ENCODE measurements around the gene ABCF2.

ABCF2 gene

GRCh38 chr7:151226560-151226874 is 488 bp downstream of the ABCF2 start:
- POLR2A ChIA-PET = interaction anchor here (0.8 to 1.2 kb wide), 3 partner anchors 16 to 20 kb away, joined by 3 to 5 read pairs (median 4); no protein-coding TSS in a partner anchor
- H3K4me1 ChIP-seq (ENCODE audit: control extremely low read depth in 1 of 4, control insufficient read depth in 4 of 4, insufficient read depth in 4 of 4, low read length in 3 of 4) = peaks cover 11 to 25% (median 17%) of the 10 kb centered on the region in 4 experiments
- H3K27ac ChIP-seq (ENCODE audit: insufficient read depth in 1 of 2, low read depth in 1 of 2, low read length in 2 of 2, poor library complexity in 1 of 2, severe bottlenecking in 2 of 2) = peak overlapping the region; percentile 42 to 79
- WGBS (ENCODE audit: insufficient coverage) = 3% methylated on average over 15 of the region's 15 CpGs
- H3K27me3 ChIP-seq (replicated peaks in 2 of 5; ENCODE audit: control insufficient read depth in 4 of 5, insufficient read depth in 5 of 5, low read length in 4 of 5) = no peaks in the 10 kb centered on the region
- CTCF ChIA-PET = interaction anchor here (1.1 to 5.7 kb wide), 11 partner anchors 9 to 56 kb away, joined by 3 to 39 read pairs (median 6); no protein-coding TSS in a partner anchor
- DNase-seq = no peak
- peak overlapping the region; percentile 59 to 98 (median 91) for H3K4me3 ChIP-seq (ENCODE audit: control insufficient read depth in 1 of 7, extremely low read depth in 1 of 7, insufficient read depth in 4 of 7, low read depth in 2 of 7, low read length in 6 of 7)
- no peaks in the 10 kb centered on the region for H3K9me3 ChIP-seq (ENCODE audit: control extremely low read depth in 1 of 5, control insufficient read depth in 4 of 5, insufficient read depth in 2 of 5, low read depth in 1 of 5, low read length in 4 of 5)
- H3K36me3 ChIP-seq (ENCODE audit: control insufficient read depth in 4 of 4, insufficient read depth in 4 of 4, low read length in 3 of 4) = peaks cover 10 to 40% (median 36%) of the 10 kb centered on the region in 4 experiments

GRCh38 chr7:151225948-151226510 is 976 bp downstream of the ABCF2 start:
- DNase-seq = no peak
- Histone ChIP-seq H3K27me3 (replicated peaks in 2 of 5; ENCODE audit: control insufficient read depth in 4 of 5, insufficient read depth in 5 of 5, low read length in 4 of 5) (no peaks in the 10 kb centered on the region), H3K27ac (ENCODE audit: insufficient read depth in 1 of 2, low read depth in 1 of 2, low read length in 2 of 2, poor library complexity in 1 of 2, severe bottlenecking in 2 of 2) (peak overlapping the region; percentile 42 to 79), H3K9me3 (ENCODE audit: control extremely low read depth in 1 of 5, control insufficient read depth in 4 of 5, insufficient read depth in 2 of 5, low read depth in 1 of 5, low read length in 4 of 5) (no peaks in the 10 kb centered on the region), H3K4me1 (ENCODE audit: control extremely low read depth in 1 of 4, control insufficient read depth in 4 of 4, insufficient read depth in 4 of 4, low read length in 3 of 4) (peaks cover 11 to 23% (median 16%) of the 10 kb centered on the region in 4 experiments), H3K4me3 (ENCODE audit: control insufficient read depth in 1 of 7, extremely low read depth in 1 of 7, insufficient read depth in 4 of 7, low read depth in 2 of 7, low read length in 6 of 7) (peak overlapping the region in 6 of 7 experiments; percentile 88 to 98 (median 92)), H3K36me3 (ENCODE audit: control insufficient read depth in 4 of 4, insufficient read depth in 4 of 4, low read length in 3 of 4) (peaks cover 11 to 42% (median 38%) of the 10 kb centered on the region in 4 experiments)
- ChIA-PET POLR2A (no interaction called here), CTCF (interaction anchor here (0.9 to 5.7 kb wide), 7 partner anchors 9 to 49 kb away, joined by 3 to 39 read pairs (median 7); no protein-coding TSS in a partner anchor)
- WGBS (ENCODE audit: insufficient coverage) = 79% methylated on average over 5 of the region's 8 CpGs

- no peak for DNase-seq
- peaks cover 18 to 58% (median 49%) of the 10 kb centered on the region in 4 experiments for H3K36me3 ChIP-seq (ENCODE audit: control insufficient read depth in 4 of 4, insufficient read depth in 4 of 4, low read length in 3 of 4)
- WGBS (ENCODE audit: insufficient coverage) = 98% methylated on average over 14 of the region's 14 CpGs
- POLR2A ChIA-PET = interaction anchor here (0.6 kb wide), 1 partner anchor 16 kb away, joined by 3 read pairs; no protein-coding TSS in a partner anchor
- no peak overlapping the region for H3K27ac ChIP-seq (ENCODE audit: insufficient read depth in 1 of 2, low read depth in 1 of 2, low read length in 2 of 2, poor library complexity in 1 of 2, severe bottlenecking in 2 of 2)
- no peaks in the 10 kb centered on the region for H3K9me3 ChIP-seq (ENCODE audit: control extremely low read depth in 1 of 5, control insufficient read depth in 4 of 5, insufficient read depth in 2 of 5, low read depth in 1 of 5, low read length in 4 of 5)
- peaks cover 11 to 23% (median 16%) of the 10 kb centered on the region in 4 experiments for H3K4me1 ChIP-seq (ENCODE audit: control extremely low read depth in 1 of 4, control insufficient read depth in 4 of 4, insufficient read depth in 4 of 4, low read length in 3 of 4)
- H3K27me3 ChIP-seq (replicated peaks in 2 of 5; ENCODE audit: control insufficient read depth in 4 of 5, insufficient read depth in 5 of 5, low read length in 4 of 5) = no peaks in the 10 kb centered on the region
- no peak overlapping the region for H3K4me3 ChIP-seq (ENCODE audit: control insufficient read depth in 1 of 7, extremely low read depth in 1 of 7, insufficient read depth in 4 of 7, low read depth in 2 of 7, low read length in 6 of 7)
- CTCF ChIA-PET = interaction anchor here (0.6 to 5.7 kb wide), 6 partner anchors 10 to 128 kb away, joined by 3 to 39 read pairs (median 4); no protein-coding TSS in a partner anchor
These were observed 3.3 kb downstream of the ABCF2 start for GRCh38 chr7:151223728-151224127.

- Histone ChIP-seq H3K4me1 (ENCODE audit: control extremely low read depth in 1 of 4, control insufficient read depth in 4 of 4, insufficient read depth in 4 of 4, low read length in 3 of 4) (no peaks in the 10 kb centered on the region), H3K4me3 (ENCODE audit: control insufficient read depth in 1 of 7, extremely low read depth in 1 of 7, insufficient read depth in 4 of 7, low read depth in 2 of 7, low read length in 6 of 7) (no peak overlapping the region), H3K27ac (ENCODE audit: insufficient read depth in 1 of 2, low read depth in 1 of 2, low read length in 2 of 2, poor library complexity in 1 of 2, severe bottlenecking in 2 of 2) (no peak overlapping the region), H3K36me3 (ENCODE audit: control insufficient read depth in 4 of 4, insufficient read depth in 4 of 4, low read length in 3 of 4) (peaks cover 30 to 88% (median 69%) of the 10 kb centered on the region in 4 experiments), H3K27me3 (replicated peaks in 2 of 5; ENCODE audit: control insufficient read depth in 4 of 5, insufficient read depth in 5 of 5, low read length in 4 of 5) (no peaks in the 10 kb centered on the region), H3K9me3 (ENCODE audit: control extremely low read depth in 1 of 5, control insufficient read depth in 4 of 5, insufficient read depth in 2 of 5, low read depth in 1 of 5, low read length in 4 of 5) (no peaks in the 10 kb centered on the region)
- 93% methylated on average over 8 of the region's 9 CpGs for WGBS (ENCODE audit: insufficient coverage)
- no peak for DNase-seq
- POLR2A ChIA-PET = no interaction called here
- CTCF ChIA-PET = interaction anchor here (1.0 to 2.3 kb wide), 5 partner anchors 9 to 170 kb away, joined by 3 to 11 read pairs (median 3); partner anchors contain the start of gene ABCF2
These were observed 8.8 kb downstream of the ABCF2 start for GRCh38 chr7:151218170-151218569.

GRCh38 chr7:151215396-151215795 is 11.6 kb downstream of the ABCF2 start:
- H3K4me1 ChIP-seq (ENCODE audit: control extremely low read depth in 1 of 4, control insufficient read depth in 4 of 4, insufficient read depth in 4 of 4, low read length in 3 of 4) = no peaks in the 10 kb centered on the region
- WGBS (ENCODE audit: insufficient coverage) = 94% methylated on average over 4 of the region's 5 CpGs
- H3K27me3 ChIP-seq (replicated peaks in 2 of 5; ENCODE audit: control insufficient read depth in 4 of 5, insufficient read depth in 5 of 5, low read length in 4 of 5) = no peaks in the 10 kb centered on the region
- H3K36me3 ChIP-seq (ENCODE audit: control insufficient read depth in 4 of 4, insufficient read depth in 4 of 4, low read length in 3 of 4) = peaks cover 19 to 81% (median 56%) of the 10 kb centered on the region in 4 experiments
- DNase-seq = no peak
- CTCF ChIA-PET = interaction anchor here (5.2 kb wide), 1 partner anchor 9 kb away, joined by 39 read pairs; the partner anchor contains the start of gene ABCF2
- no peak overlapping the region for H3K4me3 ChIP-seq (ENCODE audit: control insufficient read depth in 1 of 7, extremely low read depth in 1 of 7, insufficient read depth in 4 of 7, low read depth in 2 of 7, low read length in 6 of 7)
- no peak overlapping the region for H3K27ac ChIP-seq (ENCODE audit: insufficient read depth in 1 of 2, low read depth in 1 of 2, low read length in 2 of 2, poor library complexity in 1 of 2, severe bottlenecking in 2 of 2)
- H3K9me3 ChIP-seq (ENCODE audit: control extremely low read depth in 1 of 5, control insufficient read depth in 4 of 5, insufficient read depth in 2 of 5, low read depth in 1 of 5, low read length in 4 of 5) = no peaks in the 10 kb centered on the region
- POLR2A ChIA-PET = no interaction called here

- Histone ChIP-seq H3K27me3 (replicated peaks in 2 of 5; ENCODE audit: control insufficient read depth in 4 of 5, insufficient read depth in 5 of 5, low read length in 4 of 5) (no peaks in the 10 kb centered on the region), H3K4me3 (ENCODE audit: control insufficient read depth in 1 of 7, extremely low read depth in 1 of 7, insufficient read depth in 4 of 7, low read depth in 2 of 7, low read length in 6 of 7) (no peak overlapping the region), H3K4me1 (ENCODE audit: control extremely low read depth in 1 of 4, control insufficient read depth in 4 of 4, insufficient read depth in 4 of 4, low read length in 3 of 4) (peaks cover 0 to 2% (median 0%) of the 10 kb centered on the region in 4 experiments), H3K36me3 (ENCODE audit: control insufficient read depth in 4 of 4, insufficient read depth in 4 of 4, low read length in 3 of 4) (peaks cover 15 to 72% (median 49%) of the 10 kb centered on the region in 4 experiments), H3K9me3 (ENCODE audit: control extremely low read depth in 1 of 5, control insufficient read depth in 4 of 5, insufficient read depth in 2 of 5, low read depth in 1 of 5, low read length in 4 of 5) (no peaks in the 10 kb centered on the region), H3K27ac (ENCODE audit: insufficient read depth in 1 of 2, low read depth in 1 of 2, low read length in 2 of 2, poor library complexity in 1 of 2, severe bottlenecking in 2 of 2) (no peak overlapping the region)
- CTCF ChIA-PET = interaction anchor here (0.9 to 5.2 kb wide), 4 partner anchors 11 to 102 kb away, joined by 3 to 39 read pairs (median 4); partner anchors contain the start of gene ABCF2
- POLR2A ChIA-PET = no interaction called here
- DNase-seq = no peak
- 97% methylated on average over 3 of the region's 3 CpGs for whole genome bisulfite sequencing (ENCODE audit: insufficient coverage)
These were observed 13.2 kb downstream of the ABCF2 start for GRCh38 chr7:151213826-151214225.

GRCh38 chr7:151212626-151213025 is 14.4 kb downstream of the ABCF2 start:
- DNase-seq = no peak
- no peaks in the 10 kb centered on the region for H3K27me3 ChIP-seq (replicated peaks in 2 of 5; ENCODE audit: control insufficient read depth in 4 of 5, insufficient read depth in 5 of 5, low read length in 4 of 5)
- peaks cover 15 to 60% (median 37%) of the 10 kb centered on the region in 4 experiments for H3K36me3 ChIP-seq (ENCODE audit: control insufficient read depth in 4 of 4, insufficient read depth in 4 of 4, low read length in 3 of 4)
- ChIA-PET POLR2A (no interaction called here), CTCF (interaction anchor here (1.1 to 5.2 kb wide), 2 partner anchors 12 to 30 kb away, joined by 4 to 39 read pairs; partner anchors contain the start of gene ABCF2)
- WGBS (ENCODE audit: insufficient coverage) = 98% methylated on average over 5 of the region's 5 CpGs
- peaks cover 3 to 13% (median 8%) of the 10 kb centered on the region in 4 experiments for H3K4me1 ChIP-seq (ENCODE audit: control extremely low read depth in 1 of 4, control insufficient read depth in 4 of 4, insufficient read depth in 4 of 4, low read length in 3 of 4)
- H3K27ac ChIP-seq (ENCODE audit: insufficient read depth in 1 of 2, low read depth in 1 of 2, low read length in 2 of 2, poor library complexity in 1 of 2, severe bottlenecking in 2 of 2) = no peak overlapping the region
- no peaks in the 10 kb centered on the region for H3K9me3 ChIP-seq (ENCODE audit: control extremely low read depth in 1 of 5, control insufficient read depth in 4 of 5, insufficient read depth in 2 of 5, low read depth in 1 of 5, low read length in 4 of 5)
- no peak overlapping the region for H3K4me3 ChIP-seq (ENCODE audit: control insufficient read depth in 1 of 7, extremely low read depth in 1 of 7, insufficient read depth in 4 of 7, low read depth in 2 of 7, low read length in 6 of 7)

Measured in common myeloid progenitor, CD34-positive (primary cell).